SK-N-MC (cell line): Measurements from ENCODE around the gene ANAPC15.
"Not testable (repeated sequence)": the region's sequence is repeated elsewhere in the genome, so short reads cannot be mapped to it uniquely, and the experiment has no call there.

Source experiments
- EZH2 ChIP-seq: fragments of 200-600 bp; sonication (generic); IDR thresholded peaks from one replicate; pipeline ENCODE4 v1.6.1; 2017; ENCODE audit warnings: antibody characterized with exemption
- FOXP2 ChIP-seq: optimal IDR thresholded peaks from 2 replicates; pipeline ENCODE3; 2011; ENCODE audit warnings: mild to moderate bottlenecking, moderate library complexity; ENCODE audit not compliant: insufficient read depth; ENCODE audit errors: extremely low read length, control extremely low read depth
- POLR2AphosphoS5 ChIP-seq: IDR thresholded peaks from 2 replicates; pipeline ENCODE4 v1.6.1; 2012; ENCODE audit warnings: mild to moderate bottlenecking, low read depth, low read length, borderline replicate concordance

- not testable (repeated sequence) for TF ChIP-seq POLR2AphosphoS5, EZH2, FOXP2
These were observed 29.6 kb upstream of the ANAPC15 start for GRCh38 chr11:72142086-72142485.
